ENCODE data around the gene C4orf36.
A peak's percentile ranks its signal among the peaks of the same experiment; 100 is the strongest.

DNA sequence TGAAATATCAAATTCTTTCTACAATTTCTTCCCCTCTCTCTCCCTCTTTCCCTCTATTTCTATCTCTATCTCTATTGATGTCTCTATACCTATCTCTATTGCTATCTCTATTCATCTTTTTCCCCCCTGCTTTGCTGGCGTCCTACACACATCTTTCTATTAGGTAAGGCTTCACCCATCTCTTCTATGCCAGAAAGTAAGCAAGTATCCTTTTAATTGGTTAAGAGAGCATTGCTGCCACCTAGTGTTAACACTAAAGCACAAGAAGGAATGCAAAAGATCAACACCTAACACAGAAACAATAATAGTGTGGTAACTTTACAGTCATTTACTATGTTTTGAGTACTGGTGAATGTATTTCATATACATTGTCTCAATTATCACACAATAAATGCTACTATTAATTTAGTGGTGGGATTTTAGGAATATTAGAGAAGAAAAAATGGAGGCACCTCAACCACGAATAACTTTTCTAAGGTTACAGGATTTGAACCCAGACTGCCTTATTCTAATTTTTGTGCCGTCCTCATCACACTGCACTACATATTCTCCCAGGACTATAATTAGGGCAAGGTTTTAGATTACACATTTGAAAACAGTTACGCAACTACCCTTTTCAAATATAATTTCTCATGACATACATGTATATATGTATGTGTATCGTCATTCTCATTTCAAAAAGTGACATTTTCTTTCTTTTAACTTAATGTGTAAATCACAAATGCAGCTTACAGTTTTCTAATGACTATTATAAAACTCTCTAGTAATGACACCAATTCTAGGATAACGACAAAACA, 3.7 kb upstream of the C4orf36 start:
- TF ChIP-seq EP300 (IDR thresholded peaks at IDR 0.05; ENCODE audit: borderline replicate concordance) (no peak), TCF12 (IDR thresholded peaks at IDR 0.05; ENCODE audit: low read depth) (no peak), TEAD4 (IDR thresholded peaks at IDR 0.05) (no peak), RAD21 (IDR thresholded peaks at IDR 0.05; ENCODE audit: low read depth) (peak; percentile 95), TAF1 (IDR thresholded peaks at IDR 0.05; ENCODE audit: low read depth) (no peak), CEBPB (IDR thresholded peaks at IDR 0.05) (no peak), NFIC (IDR thresholded peaks at IDR 0.05) (no peak), CREB1 (IDR thresholded peaks at IDR 0.05; ENCODE audit: low read depth) (no peak), EGR1 (IDR thresholded peaks at IDR 0.05) (no peak), FOXM1 (IDR thresholded peaks at IDR 0.05; ENCODE audit: borderline replicate concordance, low read depth) (no peak), YY1 (IDR thresholded peaks at IDR 0.05; ENCODE audit: low read depth) (no peak)
- TF ChIP-seq, protein P1, sequence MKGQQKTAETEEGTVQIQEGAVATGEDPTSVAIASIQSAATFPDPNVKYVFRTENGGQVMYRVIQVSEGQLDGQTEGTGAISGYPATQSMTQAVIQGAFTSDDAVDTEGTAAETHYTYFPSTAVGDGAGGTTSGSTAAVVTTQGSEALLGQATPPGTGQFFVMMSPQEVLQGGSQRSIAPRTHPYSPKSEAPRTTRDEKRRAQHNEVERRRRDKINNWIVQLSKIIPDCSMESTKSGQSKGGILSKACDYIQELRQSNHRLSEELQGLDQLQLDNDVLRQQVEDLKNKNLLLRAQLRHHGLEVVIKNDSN (IDR thresholded peaks at IDR 0.05), result no peak
- TF ChIP-seq, protein P2, sequence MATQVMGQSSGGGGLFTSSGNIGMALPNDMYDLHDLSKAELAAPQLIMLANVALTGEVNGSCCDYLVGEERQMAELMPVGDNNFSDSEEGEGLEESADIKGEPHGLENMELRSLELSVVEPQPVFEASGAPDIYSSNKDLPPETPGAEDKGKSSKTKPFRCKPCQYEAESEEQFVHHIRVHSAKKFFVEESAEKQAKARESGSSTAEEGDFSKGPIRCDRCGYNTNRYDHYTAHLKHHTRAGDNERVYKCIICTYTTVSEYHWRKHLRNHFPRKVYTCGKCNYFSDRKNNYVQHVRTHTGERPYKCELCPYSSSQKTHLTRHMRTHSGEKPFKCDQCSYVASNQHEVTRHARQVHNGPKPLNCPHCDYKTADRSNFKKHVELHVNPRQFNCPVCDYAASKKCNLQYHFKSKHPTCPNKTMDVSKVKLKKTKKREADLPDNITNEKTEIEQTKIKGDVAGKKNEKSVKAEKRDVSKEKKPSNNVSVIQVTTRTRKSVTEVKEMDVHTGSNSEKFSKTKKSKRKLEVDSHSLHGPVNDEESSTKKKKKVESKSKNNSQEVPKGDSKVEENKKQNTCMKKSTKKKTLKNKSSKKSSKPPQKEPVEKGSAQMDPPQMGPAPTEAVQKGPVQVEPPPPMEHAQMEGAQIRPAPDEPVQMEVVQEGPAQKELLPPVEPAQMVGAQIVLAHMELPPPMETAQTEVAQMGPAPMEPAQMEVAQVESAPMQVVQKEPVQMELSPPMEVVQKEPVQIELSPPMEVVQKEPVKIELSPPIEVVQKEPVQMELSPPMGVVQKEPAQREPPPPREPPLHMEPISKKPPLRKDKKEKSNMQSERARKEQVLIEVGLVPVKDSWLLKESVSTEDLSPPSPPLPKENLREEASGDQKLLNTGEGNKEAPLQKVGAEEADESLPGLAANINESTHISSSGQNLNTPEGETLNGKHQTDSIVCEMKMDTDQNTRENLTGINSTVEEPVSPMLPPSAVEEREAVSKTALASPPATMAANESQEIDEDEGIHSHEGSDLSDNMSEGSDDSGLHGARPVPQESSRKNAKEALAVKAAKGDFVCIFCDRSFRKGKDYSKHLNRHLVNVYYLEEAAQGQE (IDR thresholded peaks at IDR 0.05; ENCODE audit: low read depth), result no peak
